Measurements from ENCODE around the gene MYH11.

The MYH11 gene

GRCh38 chr16:15686287-15686686, 170.5 kb downstream of the MYH11 start:
- H3K4me1 ChIP-seq = peaks cover 0 to 30% (median 2%) of the 10 kb centered on the region in 4 donors
- H3K4me3 ChIP-seq = no peak overlapping the region
- intact Hi-C loops (cut with DNase I; ENCODE audit: low total_unique reads) = no loop called here
- DNase-seq = no peak
- TF ChIP-seq, protein P1, sequence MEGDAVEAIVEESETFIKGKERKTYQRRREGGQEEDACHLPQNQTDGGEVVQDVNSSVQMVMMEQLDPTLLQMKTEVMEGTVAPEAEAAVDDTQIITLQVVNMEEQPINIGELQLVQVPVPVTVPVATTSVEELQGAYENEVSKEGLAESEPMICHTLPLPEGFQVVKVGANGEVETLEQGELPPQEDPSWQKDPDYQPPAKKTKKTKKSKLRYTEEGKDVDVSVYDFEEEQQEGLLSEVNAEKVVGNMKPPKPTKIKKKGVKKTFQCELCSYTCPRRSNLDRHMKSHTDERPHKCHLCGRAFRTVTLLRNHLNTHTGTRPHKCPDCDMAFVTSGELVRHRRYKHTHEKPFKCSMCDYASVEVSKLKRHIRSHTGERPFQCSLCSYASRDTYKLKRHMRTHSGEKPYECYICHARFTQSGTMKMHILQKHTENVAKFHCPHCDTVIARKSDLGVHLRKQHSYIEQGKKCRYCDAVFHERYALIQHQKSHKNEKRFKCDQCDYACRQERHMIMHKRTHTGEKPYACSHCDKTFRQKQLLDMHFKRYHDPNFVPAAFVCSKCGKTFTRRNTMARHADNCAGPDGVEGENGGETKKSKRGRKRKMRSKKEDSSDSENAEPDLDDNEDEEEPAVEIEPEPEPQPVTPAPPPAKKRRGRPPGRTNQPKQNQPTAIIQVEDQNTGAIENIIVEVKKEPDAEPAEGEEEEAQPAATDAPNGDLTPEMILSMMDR (IDR thresholded peaks at IDR 0.05) = no peak
- H3K9me3 ChIP-seq = no peaks in the 10 kb centered on the region
- H3K27me3 ChIP-seq = no peaks in the 10 kb centered on the region
- H3K27ac ChIP-seq = no peak overlapping the region
- peaks cover 10 to 48% (median 35%) of the 10 kb centered on the region in 3 donors for H3K36me3 ChIP-seq

GRCh38 chr16:15682105-15682570, 174.7 kb downstream of the MYH11 start:
- peaks cover 0 to 57% (median 35%) of the 10 kb centered on the region in 3 donors for H3K36me3 ChIP-seq
- intact Hi-C loops (cut with DNase I; ENCODE audit: low total_unique reads) = no loop called here
- peak overlapping the region; percentile 4 to 14 for H3K27ac ChIP-seq
- peak; percentile 71 to 73 for DNase-seq
- H3K4me1 ChIP-seq = peaks cover 0 to 9% (median 0%) of the 10 kb centered on the region in 4 donors
- H3K4me3 ChIP-seq = no peak overlapping the region
- H3K9me3 ChIP-seq = no peaks in the 10 kb centered on the region
- no peaks in the 10 kb centered on the region for H3K27me3 ChIP-seq
- TF ChIP-seq, protein P1 (IDR thresholded peaks at IDR 0.05) = peak; percentile 55 to 62

GRCh38 chr16:15677447-15677846, 179.4 kb downstream of the MYH11 start:
- H3K27me3 ChIP-seq = no peaks in the 10 kb centered on the region
- DNase-seq = no peak
- TF ChIP-seq, protein P1 (IDR thresholded peaks at IDR 0.05) = no peak
- H3K4me1 ChIP-seq = peaks cover 0 to 18% (median 6%) of the 10 kb centered on the region in 4 donors
- intact Hi-C loops (cut with DNase I; ENCODE audit: low total_unique reads) = no loop called here
- H3K4me3 ChIP-seq = no peak overlapping the region
- no peaks in the 10 kb centered on the region for H3K9me3 ChIP-seq
- H3K27ac ChIP-seq = no peak overlapping the region
- peaks cover 0 to 44% (median 31%) of the 10 kb centered on the region in 3 donors for H3K36me3 ChIP-seq

- no peak overlapping the region for H3K27ac ChIP-seq
- intact Hi-C loops (cut with DNase I; ENCODE audit: low total_unique reads) = no loop called here
- no peaks in the 10 kb centered on the region for H3K9me3 ChIP-seq
- no peak for DNase-seq
- peaks cover 0 to 19% (median 10%) of the 10 kb centered on the region in 4 donors for H3K4me1 ChIP-seq
- TF ChIP-seq, protein P1 (IDR thresholded peaks at IDR 0.05) = no peak
- H3K36me3 ChIP-seq = peaks cover 0 to 44% (median 31%) of the 10 kb centered on the region in 3 donors
- H3K27me3 ChIP-seq = no peaks in the 10 kb centered on the region
- no peak overlapping the region for H3K4me3 ChIP-seq
These were observed 180.3 kb downstream of the MYH11 start for GRCh38 chr16:15676506-15676905.

DNA sequence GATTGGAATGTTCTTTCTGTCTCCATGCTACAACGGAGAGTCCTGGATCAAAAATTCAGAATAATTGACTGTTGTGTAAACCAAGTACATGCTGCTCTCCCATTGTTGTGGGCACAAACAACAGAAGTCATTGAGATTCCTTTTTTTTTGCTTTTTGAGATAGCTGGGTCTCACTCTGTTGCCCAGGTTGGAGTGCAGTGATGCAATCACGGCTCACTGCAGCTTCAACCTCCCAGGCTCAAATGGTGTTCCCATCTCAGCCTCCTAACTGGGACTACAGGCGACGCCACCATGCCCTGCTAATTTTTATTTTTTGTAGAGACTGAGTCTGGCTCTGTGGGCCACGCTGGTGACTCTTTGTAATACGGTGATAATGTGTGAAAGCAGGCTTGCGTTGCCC, 182.3 kb downstream of the MYH11 start:
- intact Hi-C loops (cut with DNase I; ENCODE audit: low total_unique reads) = no loop called here
- Histone ChIP-seq H3K4me1 (peaks cover 0 to 19% (median 10%) of the 10 kb centered on the region in 4 donors), H3K9me3 (no peaks in the 10 kb centered on the region), H3K27me3 (no peaks in the 10 kb centered on the region), H3K27ac (no peak overlapping the region), H3K4me3 (no peak overlapping the region), H3K36me3 (peaks cover 0 to 43% (median 31%) of the 10 kb centered on the region in 3 donors)
- TF ChIP-seq, protein P1 (IDR thresholded peaks at IDR 0.05) = no peak
- DNase-seq = no peak

Data from tibial artery (tissue), 4 donors.